Adrenal gland (tissue), 12 donors: ENCODE data around the gene CPNE4. TPM values are rescaled to one million over a fixed set of nuclear protein-coding genes. Genes with fewer than 3 reads are reported as not detected.

Experiments used
- DNase-seq, 7 donors: peaks; one replicate each; pipeline ENCODE4 v3.0.0-alpha.2; 2019 to 2020
- H3K27ac ChIP-seq, 5 donors: fragments of 200-600 bp; sonication (generic) in 4 of 5; 1 replicate in 3 of 5; 2 replicates in 2 of 5; pipeline versions ENCODE4 v1.5.1 to v1.8.0; 2016 to 2020; ENCODE audit warnings: mild to moderate bottlenecking in 1 of 5
- H3K27me3 ChIP-seq: fragments of 200-600 bp; 2 replicates; pipeline ENCODE4 v1.8.0; 2021
- H3K36me3 ChIP-seq, 2 donors: fragments of 200-600 bp; replicated peaks in 1 of 2; 1 replicate in 1 of 2; 2 replicates in 1 of 2; pipeline versions ENCODE4 v1.5.1 to v1.8.0; 2018 to 2022
- H3K4me1 ChIP-seq, 2 donors: fragments of 200-600 bp; replicated peaks in 1 of 2; 1 replicate in 1 of 2; 2 replicates in 1 of 2; pipeline versions ENCODE4 v1.5.1 to v1.8.0; 2018 to 2021
- H3K4me3 ChIP-seq, 4 donors: fragments of 200-600 bp; sonication (generic) in 3 of 4; one replicate each; pipeline ENCODE4 v1.5.1; 2016 to 2018
- H3K9me3 ChIP-seq, 3 donors: fragments of 200-600 bp; sonication (generic) in 1 of 3; replicated peaks in 1 of 3; 1 replicate in 2 of 3; 2 replicates in 1 of 3; pipeline versions ENCODE4 v1.5.1 to v1.8.0; 2016 to 2021
- POLR2A ChIP-seq, 2 donors: fragments of 450-650 bp; IDR thresholded peaks; one replicate each; pipeline ENCODE4 v1.6.1; 2017; ENCODE audit warnings: antibody characterized with exemption in 2 of 2, mild to moderate bottlenecking in 2 of 2, moderate library complexity in 1 of 2
- WGBS, 4 donors: extraction: QIAGEN DNeasy Blood & Tissue Kit in 2 of 4; methylation state at CpG; one replicate each; pipeline versions ENCODE4 v1.1.5 to v1.1.7; 2013 to 2017; 5-methylcytosine and 5-hydroxymethylcytosine counted together
- intact Hi-C, 2 donors: fragments of 100-400 bp; cut with DNase I; formaldehyde crosslinking; loops; one replicate each; pipeline versions ENCODE4 v1.14.1 to v1.15.0; 2022 to 2023
- polyA plus RNA-seq, 3 donors: library from polyadenylated mRNA; stranded (reverse); fragments of 200-250 nt in 2 of 3; fragments of 350-450 nt in 1 of 3; fragmentation: Illumina TruSeq in 1 of 3; extraction: RNeasy Lipid Tissue Mini Kit (QIAGEN cat#74804) in 1 of 3; gene quantifications; one replicate each; pipeline ENCODE4 v1.2.3, GENCODE V29; 2013 to 2014
- total RNA-seq, 9 donors: library from RNA; depleted of rRNA in 4 of 9; stranded (reverse); fragments of >200 nt in 4 of 9; fragments of 120-200 nt in 1 of 9; fragmentation: NEBNext Ultra II Directional in 1 of 9; extraction: Animal tissue kit (Norgen Biotek cat#: 25700) in 1 of 9; gene quantifications; one replicate each; pipeline versions ENCODE4 v1.1.0 to v1.2.4, GENCODE V29; 2013 to 2023
- TF ChIP-seq, protein P1 (sequence below), 6 experiments: fragments of 450-650 bp in 4 of 6; fragments of 200-600 bp in 2 of 6; sonication (generic) in 1 of 6; IDR thresholded peaks; 1 replicate in 5 of 6; 2 replicates in 1 of 6; pipeline versions ENCODE4 v1.5.1 to v1.8.0; 2016 to 2021; ENCODE audit warnings: antibody characterized with exemption in 6 of 6, mild to moderate bottlenecking in 2 of 6, moderate library complexity in 1 of 6
- donor health status: healthy with polysubstance abuse.
- donor health status: Bipolar disorder and iron deficiency.
- donor health status: DM: yes; HTN: yes; CAD: no.
- donor health status: DM: no; HTN: no; CAD: no.
- donor health status: DM: no; HTN: no; CAD: no.
- donor health status: DM: yes; HTN: yes; CAD: no.

CPNE4 gene
- total and polyA plus RNA-seq, 12 donors = 0.11 to 7.5 (median 0.59) TPM

DNA sequence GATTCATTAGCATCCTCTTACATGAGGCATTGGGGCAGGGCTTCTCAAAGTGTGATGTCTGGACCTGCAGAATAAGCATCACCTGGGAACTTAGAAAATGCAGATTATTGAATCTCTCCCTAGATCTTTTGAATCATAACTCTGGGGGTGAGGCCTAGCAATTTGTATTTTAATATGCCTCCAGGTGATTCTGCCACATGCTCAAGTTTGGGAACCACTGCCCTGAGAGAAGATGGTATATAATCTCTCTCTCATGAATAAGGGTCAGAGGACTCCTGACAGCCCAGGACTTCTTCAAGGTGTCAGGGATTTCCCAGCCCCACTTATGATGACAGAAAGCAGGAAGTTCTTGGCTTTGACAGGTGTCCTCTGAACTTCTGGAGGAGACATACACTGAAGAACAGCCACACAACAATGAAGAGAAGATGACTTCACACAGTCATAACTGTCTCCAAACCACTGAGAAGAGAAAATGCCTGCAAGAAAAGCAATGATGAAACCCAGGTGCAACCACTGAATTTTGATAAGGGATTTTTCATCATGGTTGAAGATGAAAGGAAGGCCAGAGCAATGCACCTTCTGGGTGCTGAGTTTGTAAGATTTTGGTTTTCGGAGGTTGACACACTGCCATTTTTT is 320.1 kb downstream of the CPNE4 start:
- no peak for DNase-seq
- no peaks in the 10 kb centered on the region for H3K9me3 ChIP-seq
- H3K4me1 ChIP-seq = no peaks in the 10 kb centered on the region
- no peaks in the 10 kb centered on the region for H3K36me3 ChIP-seq
- H3K27ac ChIP-seq = no peak overlapping the region
- no peaks in the 10 kb centered on the region for H3K27me3 ChIP-seq
- no peak overlapping the region for H3K4me3 ChIP-seq
- intact Hi-C loops = no loop called here
- 85 to 93% (median 88%) methylated on average over 1 of the region's 1 CpG for WGBS, 4 donors
- TF ChIP-seq, protein P1, sequence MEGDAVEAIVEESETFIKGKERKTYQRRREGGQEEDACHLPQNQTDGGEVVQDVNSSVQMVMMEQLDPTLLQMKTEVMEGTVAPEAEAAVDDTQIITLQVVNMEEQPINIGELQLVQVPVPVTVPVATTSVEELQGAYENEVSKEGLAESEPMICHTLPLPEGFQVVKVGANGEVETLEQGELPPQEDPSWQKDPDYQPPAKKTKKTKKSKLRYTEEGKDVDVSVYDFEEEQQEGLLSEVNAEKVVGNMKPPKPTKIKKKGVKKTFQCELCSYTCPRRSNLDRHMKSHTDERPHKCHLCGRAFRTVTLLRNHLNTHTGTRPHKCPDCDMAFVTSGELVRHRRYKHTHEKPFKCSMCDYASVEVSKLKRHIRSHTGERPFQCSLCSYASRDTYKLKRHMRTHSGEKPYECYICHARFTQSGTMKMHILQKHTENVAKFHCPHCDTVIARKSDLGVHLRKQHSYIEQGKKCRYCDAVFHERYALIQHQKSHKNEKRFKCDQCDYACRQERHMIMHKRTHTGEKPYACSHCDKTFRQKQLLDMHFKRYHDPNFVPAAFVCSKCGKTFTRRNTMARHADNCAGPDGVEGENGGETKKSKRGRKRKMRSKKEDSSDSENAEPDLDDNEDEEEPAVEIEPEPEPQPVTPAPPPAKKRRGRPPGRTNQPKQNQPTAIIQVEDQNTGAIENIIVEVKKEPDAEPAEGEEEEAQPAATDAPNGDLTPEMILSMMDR (IDR thresholded peaks at IDR 0.05) = no peak
- no peak for TF ChIP-seq POLR2A (IDR thresholded peaks at IDR 0.05)

DNA sequence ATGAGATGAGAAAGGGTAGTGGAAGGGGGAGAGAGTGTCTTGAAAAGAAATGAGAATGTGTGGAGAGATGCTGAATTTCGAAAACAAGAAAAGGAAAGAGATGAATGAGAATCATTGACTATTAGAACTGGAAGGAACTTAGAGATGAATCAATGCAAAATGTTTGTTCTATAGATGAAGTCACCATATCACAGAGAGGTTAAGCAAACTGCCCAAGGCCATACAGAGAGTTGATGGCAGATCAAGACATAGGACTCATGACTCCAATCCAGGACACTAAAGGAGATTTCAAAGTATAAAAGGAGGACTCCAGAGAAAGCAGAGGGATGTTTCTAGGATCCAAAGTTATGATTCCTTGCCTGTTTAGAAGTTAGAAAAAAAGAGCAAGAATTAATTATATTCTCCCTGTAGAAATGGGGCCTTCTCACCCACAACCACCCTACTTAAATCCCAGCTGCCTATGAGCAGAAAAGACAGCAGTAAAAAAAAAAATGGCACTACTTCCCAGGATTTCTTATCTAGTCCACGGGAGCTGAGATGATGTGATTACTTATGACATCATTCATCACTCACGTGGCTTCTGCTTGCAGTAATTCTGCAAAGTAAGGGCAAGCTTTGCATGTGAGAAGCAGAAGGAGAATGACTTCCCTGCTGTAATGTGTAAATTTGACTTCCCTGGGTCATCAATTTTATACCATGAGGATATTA is 321.2 kb downstream of the CPNE4 start:
- Histone ChIP-seq H3K27me3 (no peaks in the 10 kb centered on the region), H3K4me3 (no peak overlapping the region), H3K36me3 (no peaks in the 10 kb centered on the region), H3K4me1 (no peaks in the 10 kb centered on the region), H3K27ac (no peak overlapping the region), H3K9me3 (no peaks in the 10 kb centered on the region)
- 39 to 58% (median 51%) methylated on average over 3 of the region's 3 CpGs for WGBS, 4 donors
- no peak for DNase-seq
- intact Hi-C loops = no loop called here
- TF ChIP-seq, protein P1 (IDR thresholded peaks at IDR 0.05) = no peak
- TF ChIP-seq POLR2A (IDR thresholded peaks at IDR 0.05) = no peak

DNA sequence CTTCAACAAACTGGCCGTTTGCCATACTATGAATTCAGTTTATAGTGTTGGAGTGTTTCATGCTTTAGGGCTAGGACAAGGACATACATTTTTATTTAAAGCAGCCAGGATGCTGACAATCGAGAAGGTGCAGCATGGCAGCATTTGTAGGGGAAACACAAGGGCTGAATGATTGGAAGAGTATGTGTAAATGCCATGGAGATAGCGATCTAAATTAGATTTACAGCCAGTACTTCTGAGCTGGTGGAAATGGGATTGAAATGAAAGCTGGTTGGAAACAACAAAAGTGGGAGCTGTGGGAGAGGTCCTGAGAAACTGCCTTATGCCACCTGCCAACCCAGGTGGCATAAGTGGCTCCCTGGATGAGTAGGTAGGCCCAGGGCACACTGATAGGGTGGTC is 322.2 kb downstream of the CPNE4 start:
- no peaks in the 10 kb centered on the region for H3K36me3 ChIP-seq
- DNase-seq = no peak
- H3K27ac ChIP-seq = no peak overlapping the region
- H3K4me3 ChIP-seq = no peak overlapping the region
- intact Hi-C loops = no loop called here
- no peaks in the 10 kb centered on the region for H3K4me1 ChIP-seq
- H3K27me3 ChIP-seq = no peaks in the 10 kb centered on the region
- 60 to 69% (median 62%) methylated on average over 3 of the region's 3 CpGs for WGBS, 4 donors
- TF ChIP-seq, protein P1 (IDR thresholded peaks at IDR 0.05) = no peak
- no peak for TF ChIP-seq POLR2A (IDR thresholded peaks at IDR 0.05)
- no peaks in the 10 kb centered on the region for H3K9me3 ChIP-seq

DNA sequence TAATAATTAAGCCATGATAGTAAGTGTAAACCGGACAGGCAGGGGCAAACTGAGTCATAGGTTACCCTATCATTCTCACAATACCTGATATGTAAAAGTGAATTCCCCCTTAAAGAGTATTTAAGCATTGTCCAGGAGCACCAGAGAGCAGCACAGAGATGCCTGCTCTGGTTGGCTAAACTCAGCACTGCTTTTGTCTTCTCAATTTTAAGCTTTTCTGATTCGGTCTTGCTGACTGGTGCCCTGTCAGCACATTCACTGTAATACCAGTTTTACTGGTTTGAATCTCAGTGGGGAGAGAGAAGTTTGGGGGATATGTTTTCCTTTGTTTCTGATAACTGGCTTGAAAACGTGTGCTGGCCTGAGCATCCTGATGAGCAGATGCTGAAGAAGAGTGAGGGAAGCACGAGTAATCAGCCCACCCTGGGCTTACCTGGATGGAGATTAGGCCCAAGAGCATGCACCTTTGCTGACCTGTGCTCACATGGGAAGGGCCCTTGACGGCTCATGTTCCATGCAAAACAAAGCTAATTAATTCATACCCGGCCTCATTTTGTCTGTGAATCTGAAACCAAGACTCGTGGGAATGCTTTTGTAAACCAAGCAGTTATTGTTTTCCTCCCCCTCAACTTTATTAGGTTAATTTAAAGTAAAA is 323.6 kb downstream of the CPNE4 start:
- H3K27me3 ChIP-seq = no peaks in the 10 kb centered on the region
- DNase-seq = no peak
- no peak overlapping the region for H3K27ac ChIP-seq
- H3K4me3 ChIP-seq = no peak overlapping the region
- 52 to 64% (median 61%) methylated on average over 7 of the region's 7 CpGs for WGBS, 4 donors
- no peaks in the 10 kb centered on the region for H3K9me3 ChIP-seq
- H3K4me1 ChIP-seq = no peaks in the 10 kb centered on the region
- TF ChIP-seq, protein P1 (IDR thresholded peaks at IDR 0.05) = no peak
- TF ChIP-seq POLR2A (IDR thresholded peaks at IDR 0.05) = no peak
- intact Hi-C loops = no loop called here
- no peaks in the 10 kb centered on the region for H3K36me3 ChIP-seq
